ENCODE results near the gene RPTOR.
"Not testable (repeated sequence)": the region's sequence is repeated elsewhere in the genome, so short reads cannot be mapped to it uniquely, and the experiment has no call there.

RPTOR gene

GRCh38 chr17:80797741-80798594 is 253.3 kb downstream of the RPTOR start:
- no peak for DNase-seq (ENCODE audit: low read depth in 2 of 2)

GRCh38 chr17:80798595-80799537 is 254.2 kb downstream of the RPTOR start:
- DNase-seq (ENCODE audit: low read depth in 2 of 2) = no peak

- DNase-seq (ENCODE audit: low read depth in 2 of 2) = no peak
These were observed 255.2 kb downstream of the RPTOR start for GRCh38 chr17:80799538-80800480.

GRCh38 chr17:80800481-80801391 is 256.1 kb downstream of the RPTOR start:
- DNase-seq (ENCODE audit: low read depth in 2 of 2) = no peak

GRCh38 chr17:80802626-80803450 is 258.2 kb downstream of the RPTOR start:
- no peak for DNase-seq (ENCODE audit: low read depth in 2 of 2)

GRCh38 chr17:80803451-80804428 is 259.1 kb downstream of the RPTOR start:
- DNase-seq (ENCODE audit: low read depth in 2 of 2) = no peak

- no peak for DNase-seq (ENCODE audit: low read depth in 2 of 2)
These were observed 259.8 kb downstream of the RPTOR start for GRCh38 chr17:80804466-80804865.

- DNase-seq (ENCODE audit: low read depth in 2 of 2) = no peak
These were observed 260.6 kb downstream of the RPTOR start for GRCh38 chr17:80805032-80805751.

GRCh38 chr17:80807014-80807413 is 262.4 kb downstream of the RPTOR start:
- DNase-seq (ENCODE audit: low read depth in 2 of 2) = no peak

- DNase-seq (ENCODE audit: low read depth in 2 of 2) = no peak
These were observed 263.2 kb downstream of the RPTOR start for GRCh38 chr17:80807882-80808281.

GRCh38 chr17:80811181-80812105 is 266.8 kb downstream of the RPTOR start:
- DNase-seq (ENCODE audit: low read depth in 2 of 2) = no peak

GRCh38 chr17:80812362-80813088 is 267.9 kb downstream of the RPTOR start:
- no peak for DNase-seq (ENCODE audit: low read depth in 2 of 2)

GRCh38 chr17:80813318-80813717 is 268.7 kb downstream of the RPTOR start:
- no peak for DNase-seq (ENCODE audit: low read depth in 2 of 2)

- DNase-seq (ENCODE audit: low read depth in 2 of 2) = no peak
These were observed 269.9 kb downstream of the RPTOR start for GRCh38 chr17:80814491-80814890.

GRCh38 chr17:80815151-80815681 is 270.6 kb downstream of the RPTOR start:
- DNase-seq (ENCODE audit: low read depth in 2 of 2) = no peak

GRCh38 chr17:80815718-80816117 is 271.1 kb downstream of the RPTOR start:
- DNase-seq (ENCODE audit: low read depth in 2 of 2) = not testable (repeated sequence)

All from fibroblast of skin of left biceps (primary cell).